ENCODE measurements around the gene IGSF1. TPM values are rescaled to one million over a fixed set of nuclear protein-coding genes. Genes with fewer than 3 reads are reported as not detected.

The IGSF1 gene
- total and polyA plus RNA-seq, 2 donors: 0.89 to 0.94 TPM

- Histone ChIP-seq H3K9me3 (ENCODE audit: control insufficient read depth in 2 of 2, insufficient read depth in 1 of 2, low read length in 1 of 2) (no peaks in the 10 kb centered on the region), H3K36me3 (ENCODE audit: control insufficient read depth in 2 of 2, insufficient read depth in 2 of 2, low read length in 1 of 2) (no peaks in the 10 kb centered on the region), H3K27ac (ENCODE audit: low read depth in 1 of 2, low read length in 1 of 2) (no peak overlapping the region), H3K27me3 (ENCODE audit: control insufficient read depth in 2 of 2, insufficient read depth in 1 of 2, low read length in 1 of 2) (no peaks in the 10 kb centered on the region), H3K4me1 (ENCODE audit: control insufficient read depth in 2 of 2, insufficient read depth in 2 of 2, low read length in 2 of 2) (no peaks in the 10 kb centered on the region), H3K4me3 (ENCODE audit: low read length in 2 of 2) (no peak overlapping the region)
- WGBS: 59% methylated on average over 1 of the region's 1 CpG
- DNase-seq (ENCODE audit: low read depth in 6 of 9, low spot score in 9 of 9): no peak
Measured at GRCh38 chrX:131306601-131307000, 17.5 kb upstream of the IGSF1 start.

GRCh38 chrX:131305926-131306325, 16.8 kb upstream of the IGSF1 start:
- no peak for DNase-seq (ENCODE audit: low read depth in 6 of 9, low spot score in 9 of 9)
- H3K4me3 ChIP-seq (ENCODE audit: low read length in 2 of 2): no peak overlapping the region
- H3K27me3 ChIP-seq (ENCODE audit: control insufficient read depth in 2 of 2, insufficient read depth in 1 of 2, low read length in 1 of 2): no peaks in the 10 kb centered on the region
- H3K36me3 ChIP-seq (ENCODE audit: control insufficient read depth in 2 of 2, insufficient read depth in 2 of 2, low read length in 1 of 2): no peaks in the 10 kb centered on the region
- H3K27ac ChIP-seq (ENCODE audit: low read depth in 1 of 2, low read length in 1 of 2): no peak overlapping the region
- H3K9me3 ChIP-seq (ENCODE audit: control insufficient read depth in 2 of 2, insufficient read depth in 1 of 2, low read length in 1 of 2): no peaks in the 10 kb centered on the region
- no peaks in the 10 kb centered on the region for H3K4me1 ChIP-seq (ENCODE audit: control insufficient read depth in 2 of 2, insufficient read depth in 2 of 2, low read length in 2 of 2)
- 60% methylated on average over 2 of the region's 2 CpGs for WGBS

GRCh38 chrX:131302701-131303100, 13.6 kb upstream of the IGSF1 start:
- no peak for DNase-seq (ENCODE audit: low read depth in 6 of 9, low spot score in 9 of 9)
- 88% methylated on average over 3 of the region's 3 CpGs for WGBS
- no peaks in the 10 kb centered on the region for H3K36me3 ChIP-seq (ENCODE audit: control insufficient read depth in 2 of 2, insufficient read depth in 2 of 2, low read length in 1 of 2)

DNA sequence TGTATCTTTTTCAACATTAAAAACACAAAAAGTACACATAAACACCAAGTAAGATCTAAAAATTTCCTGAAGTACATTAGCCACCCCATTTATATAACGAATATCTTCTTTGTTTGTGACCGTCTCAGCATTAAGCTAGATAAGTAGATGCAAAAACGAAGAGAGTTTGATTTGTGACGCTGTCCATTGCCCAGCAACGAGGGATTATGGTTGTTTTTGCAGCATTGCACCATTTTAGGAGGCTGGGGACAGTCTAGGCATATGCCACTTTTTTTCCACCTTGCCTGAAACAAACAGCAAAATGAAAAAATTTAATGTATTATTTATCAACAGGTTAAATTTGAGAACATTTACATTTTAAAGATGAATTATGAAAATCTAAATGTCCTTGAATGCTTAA, 12.0 kb upstream of the IGSF1 start:
- Histone ChIP-seq H3K27ac (ENCODE audit: low read depth in 1 of 2, low read length in 1 of 2) (no peak overlapping the region), H3K36me3 (ENCODE audit: control insufficient read depth in 2 of 2, insufficient read depth in 2 of 2, low read length in 1 of 2) (no peaks in the 10 kb centered on the region), H3K4me3 (ENCODE audit: low read length in 2 of 2) (no peak overlapping the region), H3K27me3 (ENCODE audit: control insufficient read depth in 2 of 2, insufficient read depth in 1 of 2, low read length in 1 of 2) (no peaks in the 10 kb centered on the region), H3K4me1 (ENCODE audit: control insufficient read depth in 2 of 2, insufficient read depth in 2 of 2, low read length in 2 of 2) (no peaks in the 10 kb centered on the region), H3K9me3 (ENCODE audit: control insufficient read depth in 2 of 2, insufficient read depth in 1 of 2, low read length in 1 of 2) (no peaks in the 10 kb centered on the region)
- 77% methylated on average over 5 of the region's 5 CpGs for WGBS
- DNase-seq (ENCODE audit: low read depth in 6 of 9, low spot score in 9 of 9): no peak

More at GRCh38 chrX:131302701-131303100, 13.6 kb upstream of the IGSF1 start:
- Histone ChIP-seq H3K4me3 (ENCODE audit: low read length in 2 of 2) (no peak overlapping the region), H3K4me1 (ENCODE audit: control insufficient read depth in 2 of 2, insufficient read depth in 2 of 2, low read length in 2 of 2) (no peaks in the 10 kb centered on the region), H3K27ac (ENCODE audit: low read depth in 1 of 2, low read length in 1 of 2) (no peak overlapping the region), H3K9me3 (ENCODE audit: control insufficient read depth in 2 of 2, insufficient read depth in 1 of 2, low read length in 1 of 2) (no peaks in the 10 kb centered on the region), H3K27me3 (ENCODE audit: control insufficient read depth in 2 of 2, insufficient read depth in 1 of 2, low read length in 1 of 2) (no peaks in the 10 kb centered on the region)

DNA sequence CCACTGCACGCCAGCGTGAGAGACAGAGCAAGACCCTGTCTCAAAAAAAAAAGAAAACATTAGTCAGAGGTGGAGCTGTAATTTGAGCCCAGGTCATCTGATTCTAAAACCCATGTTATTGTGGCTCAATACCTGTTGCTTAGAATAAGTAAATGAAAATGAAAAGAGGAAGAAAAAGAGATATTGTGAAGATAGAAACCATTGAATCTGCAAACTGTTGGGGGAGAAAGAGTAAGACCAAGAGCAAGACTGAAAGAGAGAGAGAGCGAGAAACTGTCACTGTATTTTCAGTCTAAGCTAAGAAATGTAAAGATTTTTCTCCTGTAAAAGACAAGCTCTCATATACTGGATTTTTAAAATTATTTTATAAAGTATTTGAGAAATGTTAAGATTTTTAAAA, 9.7 kb upstream of the IGSF1 start:
- H3K4me1 ChIP-seq (ENCODE audit: control insufficient read depth in 2 of 2, insufficient read depth in 2 of 2, low read length in 2 of 2): no peaks in the 10 kb centered on the region
- H3K27me3 ChIP-seq (ENCODE audit: control insufficient read depth in 2 of 2, insufficient read depth in 1 of 2, low read length in 1 of 2): no peaks in the 10 kb centered on the region
- WGBS: 95% methylated on average over 3 of the region's 3 CpGs
- no peak overlapping the region for H3K4me3 ChIP-seq (ENCODE audit: low read length in 2 of 2)
- H3K27ac ChIP-seq (ENCODE audit: low read depth in 1 of 2, low read length in 1 of 2): no peak overlapping the region
- H3K9me3 ChIP-seq (ENCODE audit: control insufficient read depth in 2 of 2, insufficient read depth in 1 of 2, low read length in 1 of 2): no peaks in the 10 kb centered on the region
- H3K36me3 ChIP-seq (ENCODE audit: control insufficient read depth in 2 of 2, insufficient read depth in 2 of 2, low read length in 1 of 2): no peaks in the 10 kb centered on the region
- DNase-seq (ENCODE audit: low read depth in 6 of 9, low spot score in 9 of 9): no peak

DNA sequence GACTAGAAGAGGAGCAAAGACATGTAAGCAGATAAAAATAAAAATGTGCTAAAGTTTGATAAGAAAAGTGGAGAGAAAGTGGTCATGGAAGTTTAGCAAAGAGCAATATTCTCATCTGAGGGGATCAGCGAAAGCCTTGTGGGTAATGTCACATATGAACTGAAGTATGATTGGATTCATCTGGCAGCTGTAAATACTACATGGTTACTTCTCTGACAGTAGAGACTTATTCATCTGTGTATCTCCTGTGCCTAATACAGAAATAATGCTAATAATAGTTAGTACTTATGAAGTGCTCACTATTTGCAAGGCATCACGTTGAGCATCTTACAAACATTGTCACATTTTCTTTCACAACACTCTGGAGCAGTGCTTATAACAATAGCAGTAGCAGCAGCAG, 8.9 kb upstream of the IGSF1 start:
- no peaks in the 10 kb centered on the region for H3K9me3 ChIP-seq (ENCODE audit: control insufficient read depth in 2 of 2, insufficient read depth in 1 of 2, low read length in 1 of 2)
- H3K4me1 ChIP-seq (ENCODE audit: control insufficient read depth in 2 of 2, insufficient read depth in 2 of 2, low read length in 2 of 2): no peaks in the 10 kb centered on the region
- no peaks in the 10 kb centered on the region for H3K27me3 ChIP-seq (ENCODE audit: control insufficient read depth in 2 of 2, insufficient read depth in 1 of 2, low read length in 1 of 2)
- H3K4me3 ChIP-seq (ENCODE audit: low read length in 2 of 2): no peak overlapping the region
- no peak overlapping the region for H3K27ac ChIP-seq (ENCODE audit: low read depth in 1 of 2, low read length in 1 of 2)
- DNase-seq (ENCODE audit: low read depth in 6 of 9, low spot score in 9 of 9): no peak
- 88% methylated on average over 2 of the region's 2 CpGs for WGBS
- no peaks in the 10 kb centered on the region for H3K36me3 ChIP-seq (ENCODE audit: control insufficient read depth in 2 of 2, insufficient read depth in 2 of 2, low read length in 1 of 2)

- H3K9me3 ChIP-seq (ENCODE audit: control insufficient read depth in 2 of 2, insufficient read depth in 1 of 2, low read length in 1 of 2): no peaks in the 10 kb centered on the region
Measured at GRCh38 chrX:131289527-131289926, 421 bp upstream of the IGSF1 start.

DNA sequence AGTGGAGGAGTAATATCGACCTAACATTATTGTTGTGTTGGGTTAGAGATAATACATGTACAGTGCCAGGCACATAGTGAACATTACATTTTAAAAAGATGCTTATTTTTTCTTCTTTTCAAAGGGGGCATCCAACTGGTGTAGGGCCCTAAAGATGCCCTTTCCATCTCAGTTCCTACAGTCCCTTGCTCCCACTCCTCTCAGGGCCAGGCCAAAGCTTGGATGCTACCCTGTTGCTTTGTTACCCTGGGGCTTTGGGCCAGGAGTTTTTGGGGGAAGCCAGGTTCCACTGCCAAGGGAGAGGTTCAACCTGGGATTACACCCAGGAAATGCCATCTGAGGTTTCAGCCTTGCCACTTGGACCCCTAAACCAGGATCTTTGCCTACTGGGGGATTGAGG, 918 bp downstream of the IGSF1 start:
- H3K4me3 ChIP-seq (ENCODE audit: low read length in 2 of 2): no peak overlapping the region
- DNase-seq (ENCODE audit: low read depth in 6 of 9, low spot score in 9 of 9): no peak
- 93% methylated on average over 1 of the region's 1 CpG for WGBS
- no peaks in the 10 kb centered on the region for H3K36me3 ChIP-seq (ENCODE audit: control insufficient read depth in 2 of 2, insufficient read depth in 2 of 2, low read length in 1 of 2)
- H3K27ac ChIP-seq (ENCODE audit: low read depth in 1 of 2, low read length in 1 of 2): no peak overlapping the region
- H3K4me1 ChIP-seq (ENCODE audit: control insufficient read depth in 2 of 2, insufficient read depth in 2 of 2, low read length in 2 of 2): no peaks in the 10 kb centered on the region
- no peaks in the 10 kb centered on the region for H3K9me3 ChIP-seq (ENCODE audit: control insufficient read depth in 2 of 2, insufficient read depth in 1 of 2, low read length in 1 of 2)
- H3K27me3 ChIP-seq (ENCODE audit: control insufficient read depth in 2 of 2, insufficient read depth in 1 of 2, low read length in 1 of 2): peaks cover 0 to 15% of the 10 kb centered on the region in 2 donors

More at GRCh38 chrX:131289527-131289926, 421 bp upstream of the IGSF1 start:
- no peaks in the 10 kb centered on the region for H3K4me1 ChIP-seq (ENCODE audit: control insufficient read depth in 2 of 2, insufficient read depth in 2 of 2, low read length in 2 of 2)
- no peak for DNase-seq (ENCODE audit: low read depth in 6 of 9, low spot score in 9 of 9)
- WGBS: 58% methylated on average over 4 of the region's 4 CpGs
- no peak overlapping the region for H3K27ac ChIP-seq (ENCODE audit: low read depth in 1 of 2, low read length in 1 of 2)
- no peaks in the 10 kb centered on the region for H3K36me3 ChIP-seq (ENCODE audit: control insufficient read depth in 2 of 2, insufficient read depth in 2 of 2, low read length in 1 of 2)
- H3K4me3 ChIP-seq (ENCODE audit: low read length in 2 of 2): no peak overlapping the region
- H3K27me3 ChIP-seq (ENCODE audit: control insufficient read depth in 2 of 2, insufficient read depth in 1 of 2, low read length in 1 of 2): peaks cover 0 to 15% of the 10 kb centered on the region in 2 donors

DNA sequence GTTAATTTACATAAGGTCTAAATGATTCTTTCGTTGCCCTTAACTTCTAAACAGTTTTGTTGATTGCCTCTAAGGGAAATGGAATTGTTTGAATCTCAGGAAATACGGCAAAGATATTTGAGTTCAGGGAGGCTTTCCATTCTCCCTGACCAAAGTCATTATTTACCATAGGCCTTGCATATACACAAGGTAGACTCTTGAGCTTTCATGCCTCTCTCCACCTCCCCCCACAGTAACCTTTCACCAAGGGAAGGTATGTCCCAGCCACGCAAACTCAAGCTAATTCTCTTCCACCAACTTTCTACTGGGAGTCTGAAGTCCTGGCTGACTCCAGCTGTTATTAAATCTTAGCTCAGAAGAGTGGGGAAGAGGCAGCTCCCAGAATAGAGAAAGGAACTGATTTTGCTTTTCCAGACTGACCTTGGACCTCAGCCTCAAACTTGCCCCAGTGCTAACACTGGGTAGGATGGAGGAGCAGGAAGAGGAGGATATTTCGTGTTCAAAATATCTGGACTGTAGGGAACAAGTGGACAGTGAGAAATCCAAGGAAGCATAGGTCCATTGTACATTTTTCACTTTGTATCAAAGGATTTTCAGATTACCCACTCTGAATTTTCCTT, 1.4 kb downstream of the IGSF1 start:
- H3K9me3 ChIP-seq (ENCODE audit: control insufficient read depth in 2 of 2, insufficient read depth in 1 of 2, low read length in 1 of 2): no peaks in the 10 kb centered on the region
- peaks cover 0 to 15% of the 10 kb centered on the region in 2 donors for H3K27me3 ChIP-seq (ENCODE audit: control insufficient read depth in 2 of 2, insufficient read depth in 1 of 2, low read length in 1 of 2)
- H3K36me3 ChIP-seq (ENCODE audit: control insufficient read depth in 2 of 2, insufficient read depth in 2 of 2, low read length in 1 of 2): no peaks in the 10 kb centered on the region
- no peak overlapping the region for H3K27ac ChIP-seq (ENCODE audit: low read depth in 1 of 2, low read length in 1 of 2)
- H3K4me1 ChIP-seq (ENCODE audit: control insufficient read depth in 2 of 2, insufficient read depth in 2 of 2, low read length in 2 of 2): no peaks in the 10 kb centered on the region
- WGBS: 85% methylated on average over 4 of the region's 4 CpGs
- no peak overlapping the region for H3K4me3 ChIP-seq (ENCODE audit: low read length in 2 of 2)
- no peak for DNase-seq (ENCODE audit: low read depth in 6 of 9, low spot score in 9 of 9)

All from thymus (tissue), 11 donors.